HepG2 (cell line): Measurements from ENCODE around the gene RDH11. TPM values are rescaled to one million over a fixed set of nuclear protein-coding genes. Genes with fewer than 3 reads are reported as not detected.

Source experiments
- DRAP1 ChIP-seq: IDR thresholded peaks from 2 replicates; pipeline ENCODE4 v1.6.1; 2016; ENCODE audit warnings: missing genetic modification reagents, missing compliant biosample characterization
- IKZF1 ChIP-seq: fragments of 450-650 bp; IDR thresholded peaks from 2 replicates; pipeline ENCODE4 v1.7.1; 2016
- MYC ChIP-seq: sonication (generic); formaldehyde crosslinking; IDR thresholded peaks from 2 replicates; pipeline ENCODE4 v1.9.0; 2021; ENCODE audit warnings: missing genetic modification reagents, borderline replicate concordance
- NKX3-1 ChIP-seq: sonication (generic); formaldehyde crosslinking; IDR thresholded peaks from 2 replicates; pipeline ENCODE4 v1.5.0; 2020; ENCODE audit warnings: missing genetic modification reagents
- POLR2AphosphoS5 ChIP-seq: IDR thresholded peaks from 2 replicates; pipeline ENCODE4 v1.6.1; 2012; ENCODE audit warnings: low read depth, low read length
- PRMT3 ChIP-seq: sonication (generic); formaldehyde crosslinking; IDR thresholded peaks from 2 replicates; pipeline ENCODE4 v1.8.1; 2022; ENCODE audit warnings: low read depth, mild to moderate bottlenecking, moderate library complexity, missing genetic modification reagents, borderline replicate concordance
- PRPF4 ChIP-seq: fragments of 200-400 bp; formaldehyde crosslinking; IDR thresholded peaks from 2 replicates; pipeline ENCODE4 v1.6.1; 2016; ENCODE audit warnings: low read length, low read depth; ENCODE audit not compliant: poor library complexity, severe bottlenecking
- SIX1 ChIP-seq: sonication (generic); formaldehyde crosslinking; IDR thresholded peaks from 2 replicates; pipeline ENCODE4 v1.4.0; 2020; ENCODE audit warnings: missing genetic modification reagents, borderline replicate concordance
- TOE1 ChIP-seq: sonication (generic); formaldehyde crosslinking; IDR thresholded peaks from 2 replicates; pipeline ENCODE4 v1.4.0; 2020; ENCODE audit warnings: mild to moderate bottlenecking, missing genetic modification reagents
- ZNF441 ChIP-seq: sonication (generic); formaldehyde crosslinking; IDR thresholded peaks from 2 replicates; pipeline ENCODE4 v1.7.0; 2021; ENCODE audit warnings: missing genetic modification reagents, borderline replicate concordance
- ZNF446 ChIP-seq: sonication (generic); formaldehyde crosslinking; IDR thresholded peaks from 2 replicates; pipeline ENCODE4 v1.5.0; 2020; ENCODE audit warnings: mild to moderate bottlenecking, missing genetic modification reagents
- polyA plus RNA-seq, 8 experiments: library from polyadenylated mRNA; depleted of rRNA in 3 of 8; stranded (reverse) in 7 of 8; unstranded in 1 of 8; fragments of >200 nt; fragmentation: Illumina TruSeq in 4 of 8; extraction: Trizol in 4 of 8; gene quantifications; 2 replicates each; pipeline versions ENCODE4 v1.2.1 to v1.2.3, GENCODE V29; 2011 to 2016; ENCODE audit warnings: low read depth in 4 of 8, missing spikeins in 1 of 8, mixed read lengths in 1 of 8; ENCODE audit not compliant: insufficient read depth in 1 of 8
- total RNA-seq, 5 experiments: library from RNA; depleted of rRNA; stranded (reverse); fragments of >200 nt; fragmentation: Illumina TruSeq; extraction: Trizol; gene quantifications; 2 replicates each; pipeline ENCODE4 v1.2.3, GENCODE V29; 2016; ENCODE audit warnings: low read depth in 1 of 5
- TF ChIP-seq, protein P1 (sequence below): sonication (generic); formaldehyde crosslinking; IDR thresholded peaks from 2 replicates; pipeline ENCODE4 v1.4.0; 2020; ENCODE audit warnings: missing genetic modification reagents, borderline replicate concordance
- TF ChIP-seq, protein P2 (sequence below): sonication (generic); formaldehyde crosslinking; IDR thresholded peaks from 2 replicates; pipeline ENCODE4 v1.5.1; 2020; ENCODE audit warnings: missing genetic modification reagents, mild to moderate bottlenecking, borderline replicate concordance
- TF ChIP-seq, protein P3 (sequence below): IDR thresholded peaks from 2 replicates; pipeline ENCODE4 v1.6.1; 2012; ENCODE audit warnings: low read depth, low read length, improper control_type of control experiment
- TF ChIP-seq, protein P4 (sequence below): sonication (generic); IDR thresholded peaks from 2 replicates; pipeline ENCODE4 v1.6.1; 2016; ENCODE audit warnings: low read depth, borderline replicate concordance
- TF ChIP-seq, protein P5 (sequence below): sonication (generic); formaldehyde crosslinking; IDR thresholded peaks from 2 replicates; pipeline ENCODE4 v1.5.0; 2020; ENCODE audit warnings: missing genetic modification reagents

RDH11 gene
- total and polyA plus RNA-seq, 2 of the 13 experiments (the other 11 are each of a cell fraction or from before 2014, with no cell fraction given): 106 to 131 TPM

GRCh38 chr14:67694791-67695393, 672 bp downstream of the RDH11 start (continued):
- TF ChIP-seq, protein P1, sequence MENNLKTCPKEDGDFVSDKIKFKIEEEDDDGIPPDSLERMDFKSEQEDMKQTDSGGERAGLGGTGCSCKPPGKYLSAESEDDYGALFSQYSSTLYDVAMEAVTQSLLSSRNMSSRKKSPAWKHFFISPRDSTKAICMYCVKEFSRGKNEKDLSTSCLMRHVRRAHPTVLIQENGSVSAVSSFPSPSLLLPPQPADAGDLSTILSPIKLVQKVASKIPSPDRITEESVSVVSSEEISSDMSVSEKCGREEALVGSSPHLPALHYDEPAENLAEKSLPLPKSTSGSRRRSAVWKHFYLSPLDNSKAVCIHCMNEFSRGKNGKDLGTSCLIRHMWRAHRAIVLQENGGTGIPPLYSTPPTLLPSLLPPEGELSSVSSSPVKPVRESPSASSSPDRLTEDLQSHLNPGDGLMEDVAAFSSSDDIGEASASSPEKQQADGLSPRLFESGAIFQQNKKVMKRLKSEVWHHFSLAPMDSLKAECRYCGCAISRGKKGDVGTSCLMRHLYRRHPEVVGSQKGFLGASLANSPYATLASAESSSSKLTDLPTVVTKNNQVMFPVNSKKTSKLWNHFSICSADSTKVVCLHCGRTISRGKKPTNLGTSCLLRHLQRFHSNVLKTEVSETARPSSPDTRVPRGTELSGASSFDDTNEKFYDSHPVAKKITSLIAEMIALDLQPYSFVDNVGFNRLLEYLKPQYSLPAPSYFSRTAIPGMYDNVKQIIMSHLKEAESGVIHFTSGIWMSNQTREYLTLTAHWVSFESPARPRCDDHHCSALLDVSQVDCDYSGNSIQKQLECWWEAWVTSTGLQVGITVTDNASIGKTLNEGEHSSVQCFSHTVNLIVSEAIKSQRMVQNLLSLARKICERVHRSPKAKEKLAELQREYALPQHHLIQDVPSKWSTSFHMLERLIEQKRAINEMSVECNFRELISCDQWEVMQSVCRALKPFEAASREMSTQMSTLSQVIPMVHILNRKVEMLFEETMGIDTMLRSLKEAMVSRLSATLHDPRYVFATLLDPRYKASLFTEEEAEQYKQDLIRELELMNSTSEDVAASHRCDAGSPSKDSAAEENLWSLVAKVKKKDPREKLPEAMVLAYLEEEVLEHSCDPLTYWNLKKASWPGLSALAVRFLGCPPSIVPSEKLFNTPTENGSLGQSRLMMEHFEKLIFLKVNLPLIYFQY (CRISPR knock-in tag): peak; percentile 67; the same call in 1 of the 2 replicates
- TF ChIP-seq TOE1 (CRISPR knock-in tag): no peak
- peak; percentile 88 for TF ChIP-seq POLR2AphosphoS5
- TF ChIP-seq, protein P2, sequence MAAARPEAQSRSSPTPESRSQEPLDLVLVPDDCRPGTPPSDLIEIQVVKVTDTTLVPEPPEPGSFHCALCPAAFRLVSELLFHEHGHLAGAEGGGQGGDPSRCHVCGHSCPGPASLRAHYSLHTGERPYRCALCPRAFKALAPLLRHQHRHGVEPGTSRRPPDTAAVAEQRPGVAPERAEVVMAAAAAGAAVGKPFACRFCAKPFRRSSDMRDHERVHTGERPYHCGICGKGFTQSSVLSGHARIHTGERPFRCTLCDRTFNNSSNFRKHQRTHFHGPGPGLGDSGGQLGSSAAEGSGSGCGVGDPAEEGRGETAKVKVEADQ: 0 out of 2 replicates have a peak, but pooled peaks have one; percentile 59
- TF ChIP-seq MYC (CRISPR knock-in tag): peak; percentile 36; the same call in 1 of the 2 replicates
- peak; percentile 18; the same call in 1 of the 2 replicates for TF ChIP-seq NKX3-1 (CRISPR knock-in tag)
- no peak for TF ChIP-seq ZNF446
- TF ChIP-seq, protein P3, sequence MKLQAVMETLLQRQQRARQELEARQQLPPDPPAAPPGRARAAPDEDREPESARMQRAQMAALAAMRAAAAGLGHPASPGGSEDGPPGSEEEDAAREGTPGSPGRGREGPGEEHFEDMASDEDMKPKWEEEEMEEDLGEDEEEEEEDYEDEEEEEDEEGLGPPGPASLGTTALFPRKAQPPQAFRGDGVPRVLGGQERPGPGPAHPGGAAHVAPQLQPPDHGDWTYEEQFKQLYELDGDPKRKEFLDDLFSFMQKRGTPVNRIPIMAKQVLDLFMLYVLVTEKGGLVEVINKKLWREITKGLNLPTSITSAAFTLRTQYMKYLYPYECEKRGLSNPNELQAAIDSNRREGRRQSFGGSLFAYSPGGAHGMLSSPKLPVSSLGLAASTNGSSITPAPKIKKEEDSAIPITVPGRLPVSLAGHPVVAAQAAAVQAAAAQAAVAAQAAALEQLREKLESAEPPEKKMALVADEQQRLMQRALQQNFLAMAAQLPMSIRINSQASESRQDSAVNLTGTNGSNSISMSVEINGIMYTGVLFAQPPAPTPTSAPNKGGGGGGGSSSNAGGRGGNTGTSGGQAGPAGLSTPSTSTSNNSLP: peak; percentile 50; the same call in 1 of the 2 replicates
- TF ChIP-seq PRMT3 (CRISPR knock-in tag): peak; percentile 28; the same call in 1 of the 2 replicates
- peak; percentile 89 for TF ChIP-seq DRAP1 (CRISPR knock-in tag)
- TF ChIP-seq IKZF1: no peak
- TF ChIP-seq ZNF441: no peak
- TF ChIP-seq, protein P4, sequence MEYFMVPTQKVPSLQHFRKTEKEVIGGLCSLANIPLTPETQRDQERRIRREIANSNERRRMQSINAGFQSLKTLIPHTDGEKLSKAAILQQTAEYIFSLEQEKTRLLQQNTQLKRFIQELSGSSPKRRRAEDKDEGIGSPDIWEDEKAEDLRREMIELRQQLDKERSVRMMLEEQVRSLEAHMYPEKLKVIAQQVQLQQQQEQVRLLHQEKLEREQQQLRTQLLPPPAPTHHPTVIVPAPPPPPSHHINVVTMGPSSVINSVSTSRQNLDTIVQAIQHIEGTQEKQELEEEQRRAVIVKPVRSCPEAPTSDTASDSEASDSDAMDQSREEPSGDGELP: peak; percentile 83
- TF ChIP-seq SIX1 (CRISPR knock-in tag): no peak
- TF ChIP-seq PRPF4: no peak
- TF ChIP-seq, protein P5, sequence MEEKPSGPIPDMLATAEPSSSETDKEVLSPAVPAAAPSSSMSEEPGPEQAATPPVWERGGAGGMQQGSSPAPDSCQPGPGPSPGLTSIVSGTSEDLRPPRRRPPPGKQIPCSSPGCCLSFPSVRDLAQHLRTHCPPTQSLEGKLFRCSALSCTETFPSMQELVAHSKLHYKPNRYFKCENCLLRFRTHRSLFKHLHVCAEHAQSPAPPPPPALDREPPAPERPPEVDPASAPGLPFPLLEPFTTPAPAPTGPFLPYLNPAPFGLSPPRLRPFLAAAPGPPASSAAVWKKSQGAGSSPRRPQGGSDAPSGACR (CRISPR knock-in tag): 0 out of 2 replicates have a peak, but pooled peaks have one; percentile 59
